Peyer's patch (tissue), 4 donors: Measurements from ENCODE around the gene POLD2.

ENCODE experiments used
- POLR2A ChIP-seq, 2 donors: fragments of 450-650 bp; IDR thresholded peaks; one replicate each; pipeline ENCODE4 v1.5.1; 2017; ENCODE audit warnings: antibody characterized with exemption in 2 of 2, mild to moderate bottlenecking in 2 of 2, moderate library complexity in 2 of 2
- TF ChIP-seq, protein P1 (sequence below), 6 experiments: fragments of 450-650 bp in 4 of 6; fragments of 200-600 bp in 2 of 6; sonication (generic) in 1 of 6; IDR thresholded peaks; one replicate each; pipeline ENCODE4 v1.5.1; 2017 to 2019; ENCODE audit warnings: antibody characterized with exemption in 6 of 6, mild to moderate bottlenecking in 3 of 6, moderate library complexity in 1 of 6

DNA sequence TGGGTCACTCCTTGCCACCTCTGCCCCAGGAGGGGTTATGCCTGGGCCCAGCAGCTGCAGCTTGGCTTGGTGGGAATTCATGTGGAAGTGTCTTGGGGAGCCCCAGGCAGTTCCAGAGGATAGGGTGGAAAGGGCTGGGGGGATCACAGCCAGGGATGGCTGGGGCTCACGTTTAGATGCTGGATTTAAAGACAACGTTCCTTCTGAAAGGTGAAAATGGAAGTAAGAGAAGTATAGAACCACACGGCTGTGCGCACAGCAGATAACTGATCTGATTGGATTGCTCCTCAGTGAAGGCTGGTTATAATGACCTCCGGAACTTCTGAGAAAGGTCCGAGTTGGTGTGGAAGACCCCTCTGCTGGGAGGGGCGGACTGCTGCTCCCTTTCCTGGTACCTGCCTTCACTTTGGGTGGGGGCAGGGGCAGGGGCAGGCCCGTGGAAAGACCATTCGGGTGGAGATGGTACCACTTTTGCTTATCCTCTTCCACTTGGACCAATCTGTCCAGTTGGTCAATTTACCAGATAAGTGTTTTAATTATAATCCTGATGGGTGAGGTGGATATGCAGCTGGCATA is 25.7 kb upstream of the POLD2 start:
- TF ChIP-seq, protein P1, sequence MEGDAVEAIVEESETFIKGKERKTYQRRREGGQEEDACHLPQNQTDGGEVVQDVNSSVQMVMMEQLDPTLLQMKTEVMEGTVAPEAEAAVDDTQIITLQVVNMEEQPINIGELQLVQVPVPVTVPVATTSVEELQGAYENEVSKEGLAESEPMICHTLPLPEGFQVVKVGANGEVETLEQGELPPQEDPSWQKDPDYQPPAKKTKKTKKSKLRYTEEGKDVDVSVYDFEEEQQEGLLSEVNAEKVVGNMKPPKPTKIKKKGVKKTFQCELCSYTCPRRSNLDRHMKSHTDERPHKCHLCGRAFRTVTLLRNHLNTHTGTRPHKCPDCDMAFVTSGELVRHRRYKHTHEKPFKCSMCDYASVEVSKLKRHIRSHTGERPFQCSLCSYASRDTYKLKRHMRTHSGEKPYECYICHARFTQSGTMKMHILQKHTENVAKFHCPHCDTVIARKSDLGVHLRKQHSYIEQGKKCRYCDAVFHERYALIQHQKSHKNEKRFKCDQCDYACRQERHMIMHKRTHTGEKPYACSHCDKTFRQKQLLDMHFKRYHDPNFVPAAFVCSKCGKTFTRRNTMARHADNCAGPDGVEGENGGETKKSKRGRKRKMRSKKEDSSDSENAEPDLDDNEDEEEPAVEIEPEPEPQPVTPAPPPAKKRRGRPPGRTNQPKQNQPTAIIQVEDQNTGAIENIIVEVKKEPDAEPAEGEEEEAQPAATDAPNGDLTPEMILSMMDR (IDR thresholded peaks at IDR 0.05): no peak
- no peak for TF ChIP-seq POLR2A (IDR thresholded peaks at IDR 0.05)
